Measurements from ENCODE around the gene NAGPA.

The NAGPA gene

DNA sequence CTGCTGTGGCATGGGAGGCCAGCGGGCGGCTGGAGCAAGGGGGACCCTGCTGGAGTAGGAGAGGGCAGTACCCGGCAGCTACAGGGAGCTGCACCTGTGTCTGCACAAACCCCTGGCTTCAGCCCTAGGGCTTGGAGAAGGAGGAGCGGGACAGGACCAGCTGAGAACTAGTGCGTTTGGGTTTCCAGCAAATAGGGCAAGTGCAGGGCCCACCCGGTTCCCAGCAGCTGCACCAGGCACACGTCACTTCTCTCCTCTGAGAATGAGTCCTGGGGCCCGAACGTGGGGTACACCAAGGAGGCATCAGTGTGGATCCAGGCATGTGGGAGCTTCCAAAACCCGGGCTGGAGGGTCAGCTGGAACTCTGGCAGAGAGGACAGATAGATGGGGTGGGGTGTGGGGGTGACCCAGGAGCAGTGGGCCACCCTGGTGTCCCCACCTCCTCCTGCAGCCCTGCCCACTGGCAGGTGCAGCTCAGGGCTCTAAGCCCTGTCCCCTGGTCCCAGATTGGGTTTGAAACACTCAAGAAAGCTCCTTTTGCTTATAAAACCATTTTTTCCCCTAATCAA is 26.4 kb upstream of the NAGPA start:
- no peak for ATAC-seq (ENCODE audit: low read depth)
- H3K9me3 ChIP-seq (ENCODE audit: severe bottlenecking) = no peaks in the 10 kb centered on the region
- peak; percentile 13 for DNase-seq (ENCODE audit: low spot score)

DNA sequence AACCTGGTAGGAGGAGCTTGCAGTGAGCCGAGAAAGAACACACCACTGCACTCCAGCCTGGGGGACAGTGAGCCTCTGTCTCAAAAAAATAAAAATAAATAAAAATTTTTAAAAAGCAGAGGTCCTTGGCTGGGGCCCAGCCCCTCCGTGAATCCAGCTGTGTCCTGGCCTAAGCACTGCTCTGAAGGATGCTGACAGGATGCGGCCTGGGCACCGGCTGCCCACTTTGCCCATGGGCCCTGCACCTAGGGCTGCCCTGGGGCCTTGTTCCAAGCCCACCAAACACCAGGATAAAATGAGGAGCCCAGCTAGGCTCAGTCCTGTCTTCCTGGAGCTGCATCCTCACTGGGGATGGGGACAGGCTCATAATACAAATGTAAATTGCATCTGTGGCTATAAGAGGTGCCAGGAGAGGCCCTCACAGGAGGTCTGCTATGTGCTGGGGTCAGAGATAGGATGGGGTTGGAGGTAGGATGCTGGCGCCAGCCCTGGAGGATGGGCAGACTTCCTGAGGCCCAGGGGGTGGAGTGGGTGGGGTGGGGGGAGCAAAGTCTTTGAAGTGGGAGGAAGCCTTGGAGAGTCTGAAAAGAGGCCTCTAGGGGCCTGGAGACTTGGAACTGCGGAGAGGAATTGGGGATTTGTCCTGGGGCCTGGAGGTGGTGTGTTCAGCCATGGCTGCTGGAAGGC is 25.8 kb upstream of the NAGPA start:
- H3K27ac ChIP-seq (ENCODE audit: poor library complexity, severe bottlenecking) = no peak overlapping the region
- ATAC-seq (ENCODE audit: low read depth) (no peak), DNase-seq (ENCODE audit: low spot score) (no peak)
- no peaks in the 10 kb centered on the region for H3K4me1 ChIP-seq (ENCODE audit: insufficient read depth, poor library complexity, severe bottlenecking)
- H3K36me3 ChIP-seq (ENCODE audit: low read depth) = no peaks in the 10 kb centered on the region
- H3K27me3 ChIP-seq (ENCODE audit: insufficient read depth, poor library complexity, severe bottlenecking) = no peaks in the 10 kb centered on the region
- H3K9me3 ChIP-seq (ENCODE audit: severe bottlenecking) = no peaks in the 10 kb centered on the region
- H3K4me3 ChIP-seq (ENCODE audit: severe bottlenecking) = no peak overlapping the region
- TF ChIP-seq, protein P1, sequence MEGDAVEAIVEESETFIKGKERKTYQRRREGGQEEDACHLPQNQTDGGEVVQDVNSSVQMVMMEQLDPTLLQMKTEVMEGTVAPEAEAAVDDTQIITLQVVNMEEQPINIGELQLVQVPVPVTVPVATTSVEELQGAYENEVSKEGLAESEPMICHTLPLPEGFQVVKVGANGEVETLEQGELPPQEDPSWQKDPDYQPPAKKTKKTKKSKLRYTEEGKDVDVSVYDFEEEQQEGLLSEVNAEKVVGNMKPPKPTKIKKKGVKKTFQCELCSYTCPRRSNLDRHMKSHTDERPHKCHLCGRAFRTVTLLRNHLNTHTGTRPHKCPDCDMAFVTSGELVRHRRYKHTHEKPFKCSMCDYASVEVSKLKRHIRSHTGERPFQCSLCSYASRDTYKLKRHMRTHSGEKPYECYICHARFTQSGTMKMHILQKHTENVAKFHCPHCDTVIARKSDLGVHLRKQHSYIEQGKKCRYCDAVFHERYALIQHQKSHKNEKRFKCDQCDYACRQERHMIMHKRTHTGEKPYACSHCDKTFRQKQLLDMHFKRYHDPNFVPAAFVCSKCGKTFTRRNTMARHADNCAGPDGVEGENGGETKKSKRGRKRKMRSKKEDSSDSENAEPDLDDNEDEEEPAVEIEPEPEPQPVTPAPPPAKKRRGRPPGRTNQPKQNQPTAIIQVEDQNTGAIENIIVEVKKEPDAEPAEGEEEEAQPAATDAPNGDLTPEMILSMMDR (IDR thresholded peaks at IDR 0.05; ENCODE audit: poor library complexity, severe bottlenecking) = no peak

More for the DNA sequence above, 26.4 kb upstream of the NAGPA start:
- Histone ChIP-seq H3K36me3 (ENCODE audit: low read depth) (no peaks in the 10 kb centered on the region), H3K4me1 (ENCODE audit: insufficient read depth, poor library complexity, severe bottlenecking) (no peaks in the 10 kb centered on the region), H3K27me3 (ENCODE audit: insufficient read depth, poor library complexity, severe bottlenecking) (no peaks in the 10 kb centered on the region), H3K27ac (ENCODE audit: poor library complexity, severe bottlenecking) (no peak overlapping the region), H3K4me3 (ENCODE audit: severe bottlenecking) (no peak overlapping the region)
- TF ChIP-seq, protein P1 (IDR thresholded peaks at IDR 0.05; ENCODE audit: poor library complexity, severe bottlenecking) = no peak

DNA sequence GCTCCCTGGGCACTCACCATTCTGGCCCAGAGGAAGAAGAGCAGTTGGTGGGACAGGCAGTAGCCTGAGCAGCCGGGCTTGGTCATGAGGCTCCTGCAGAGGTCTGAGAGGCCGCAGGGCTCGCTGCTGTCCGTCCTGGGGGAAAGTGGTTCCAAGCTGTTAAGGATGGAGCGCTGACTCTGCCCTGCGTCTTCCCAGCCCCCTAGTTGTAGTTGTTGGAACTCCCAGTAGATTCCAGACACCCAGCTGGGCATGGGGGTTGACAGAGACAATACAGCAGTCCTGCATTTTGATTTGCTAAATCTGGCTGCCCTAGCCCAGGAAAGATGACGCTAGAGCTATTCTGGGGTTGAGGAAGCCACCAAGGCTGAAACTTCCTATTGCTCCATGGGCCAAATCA is 24.7 kb upstream of the NAGPA start:
- no peaks in the 10 kb centered on the region for H3K9me3 ChIP-seq (ENCODE audit: severe bottlenecking)
- H3K4me3 ChIP-seq (ENCODE audit: severe bottlenecking) = no peak overlapping the region
- H3K4me1 ChIP-seq (ENCODE audit: insufficient read depth, poor library complexity, severe bottlenecking) = no peaks in the 10 kb centered on the region
- H3K36me3 ChIP-seq (ENCODE audit: low read depth) = no peaks in the 10 kb centered on the region
- H3K27me3 ChIP-seq (ENCODE audit: insufficient read depth, poor library complexity, severe bottlenecking) = no peaks in the 10 kb centered on the region
- no peak overlapping the region for H3K27ac ChIP-seq (ENCODE audit: poor library complexity, severe bottlenecking)
- ATAC-seq (ENCODE audit: low read depth) = peak; percentile 44; the same call in 1 of the 3 replicates
- TF ChIP-seq, protein P1 (IDR thresholded peaks at IDR 0.05; ENCODE audit: poor library complexity, severe bottlenecking) = no peak
- DNase-seq (ENCODE audit: low spot score) = no peak

DNA sequence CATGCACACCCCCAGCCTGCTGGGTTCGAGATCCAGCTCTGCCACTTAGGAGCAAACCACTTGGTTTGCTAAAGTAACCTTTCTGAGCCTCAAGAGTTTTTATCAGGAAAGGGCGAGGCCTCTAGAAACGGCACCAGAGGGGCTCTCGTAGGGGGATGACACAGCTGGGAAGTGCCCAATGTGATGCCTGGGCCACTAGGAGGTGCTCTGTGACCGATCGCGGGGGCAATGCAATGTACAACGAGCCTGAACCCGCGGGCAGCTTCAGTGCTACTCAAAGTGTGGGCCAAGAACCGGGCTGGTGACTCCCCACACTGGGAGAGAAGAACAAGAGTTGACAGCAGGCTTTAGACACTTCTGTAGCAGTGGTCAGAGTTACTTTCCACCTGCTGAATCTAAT is 22.6 kb upstream of the NAGPA start:
- Histone ChIP-seq H3K4me3 (ENCODE audit: severe bottlenecking) (no peak overlapping the region), H3K4me1 (ENCODE audit: insufficient read depth, poor library complexity, severe bottlenecking) (no peaks in the 10 kb centered on the region), H3K27me3 (ENCODE audit: insufficient read depth, poor library complexity, severe bottlenecking) (no peaks in the 10 kb centered on the region), H3K36me3 (ENCODE audit: low read depth) (no peaks in the 10 kb centered on the region), H3K27ac (ENCODE audit: poor library complexity, severe bottlenecking) (no peak overlapping the region), H3K9me3 (ENCODE audit: severe bottlenecking) (no peaks in the 10 kb centered on the region)
- TF ChIP-seq, protein P1 (IDR thresholded peaks at IDR 0.05; ENCODE audit: poor library complexity, severe bottlenecking) = no peak
- DNase-seq (ENCODE audit: low spot score) (no peak), ATAC-seq (ENCODE audit: low read depth) (no peak)

All from RWPE2 (cell line).